ENCODE results near the gene ERICH6B.

The ERICH6B gene

GRCh38 chr13:45598597-45598996 is 16.9 kb downstream of the ERICH6B start:
- DNase-seq: no peak

- no peak for DNase-seq
Measured at GRCh38 chr13:45596800-45597475, 18.6 kb downstream of the ERICH6B start.

GRCh38 chr13:45595965-45596364 is 19.6 kb downstream of the ERICH6B start:
- no peak for DNase-seq

- DNase-seq: no peak
Measured at GRCh38 chr13:45594764-45595163, 20.8 kb downstream of the ERICH6B start.

- no peak for DNase-seq
Measured at GRCh38 chr13:45594227-45594626, 21.3 kb downstream of the ERICH6B start.

- no peak for DNase-seq
Measured at GRCh38 chr13:45592758-45593157, 22.8 kb downstream of the ERICH6B start.

GRCh38 chr13:45590066-45590465 is 25.5 kb downstream of the ERICH6B start:
- no peak for DNase-seq

- no peak for DNase-seq
Measured at GRCh38 chr13:45587897-45588296, 27.6 kb downstream of the ERICH6B start.

- DNase-seq: no peak
Measured at GRCh38 chr13:45584816-45585215, 30.7 kb downstream of the ERICH6B start.

- no peak for DNase-seq
Measured at GRCh38 chr13:45582408-45583076, 33.0 kb downstream of the ERICH6B start.

GRCh38 chr13:45576466-45576865 is 39.1 kb downstream of the ERICH6B start:
- no peak for DNase-seq

- DNase-seq: no peak
Measured at GRCh38 chr13:45575830-45576180, 39.7 kb downstream of the ERICH6B start.

GRCh38 chr13:45575146-45575829 is 40.3 kb downstream of the ERICH6B start:
- DNase-seq: no peak

GRCh38 chr13:45565331-45565730 is 50.2 kb downstream of the ERICH6B start:
- DNase-seq: no peak

GRCh38 chr13:45564133-45564776 is 51.3 kb downstream of the ERICH6B start:
- no peak for DNase-seq

- DNase-seq: no peak
Measured at GRCh38 chr13:45554604-45555109, 60.9 kb downstream of the ERICH6B start.

- no peak for DNase-seq
Measured at GRCh38 chr13:45548281-45548680, 67.3 kb downstream of the ERICH6B start.

- DNase-seq: no peak
Measured at GRCh38 chr13:45546410-45546765, 69.2 kb downstream of the ERICH6B start.

GRCh38 chr13:45545686-45546409 is 69.7 kb downstream of the ERICH6B start:
- no peak for DNase-seq

- no peak for DNase-seq
Measured at GRCh38 chr13:45544520-45544919, 71.0 kb downstream of the ERICH6B start.

- no peak for DNase-seq
Measured at GRCh38 chr13:45542878-45543277, 72.7 kb downstream of the ERICH6B start.

- DNase-seq: no peak
Measured at GRCh38 chr13:45542391-45542790, 73.1 kb downstream of the ERICH6B start.

GRCh38 chr13:45541806-45542205 is 73.7 kb downstream of the ERICH6B start:
- DNase-seq: no peak
